Endodermal cell (in vitro differentiated cells): ENCODE data around the gene ZNF385D. TPM values are rescaled to one million over a fixed set of nuclear protein-coding genes. Genes with fewer than 3 reads are reported as not detected.

Experiments
- DNase-seq: peaks from one replicate; pipeline ENCODE4 v3.0.0-alpha.2; 2017
- H3K27ac ChIP-seq: 2 replicates; pipeline ENCODE4 v1.5.1; 2013; ENCODE audit warnings: mild to moderate bottlenecking, low read depth, low read length, moderate library complexity
- H3K27me3 ChIP-seq: 2 replicates; pipeline ENCODE4 v1.6.1; 2013; ENCODE audit warnings: mild to moderate bottlenecking, low read length, moderate library complexity; ENCODE audit not compliant: insufficient read depth, control insufficient read depth, poor library complexity, severe bottlenecking
- H3K36me3 ChIP-seq: 2 replicates; pipeline ENCODE4 v1.7.0; 2013; ENCODE audit warnings: mild to moderate bottlenecking, low read length, moderate library complexity; ENCODE audit not compliant: control insufficient read depth, insufficient read depth
- H3K4me1 ChIP-seq: one replicate; pipeline ENCODE4 v1.7.0; 2013; ENCODE audit warnings: low read length; ENCODE audit not compliant: control insufficient read depth, insufficient read depth
- H3K4me3 ChIP-seq: 2 replicates; pipeline ENCODE4 v1.5.1; 2013; ENCODE audit warnings: mild to moderate bottlenecking, low read length, moderate library complexity
- H3K9ac ChIP-seq: 2 replicates; pipeline ENCODE4 v1.6.1; 2013; ENCODE audit warnings: mild to moderate bottlenecking, low read length, moderate library complexity; ENCODE audit not compliant: poor library complexity, severe bottlenecking; ENCODE audit errors: extremely low read depth
- H3K9me3 ChIP-seq: 2 replicates; pipeline ENCODE4 v1.6.1; 2013; ENCODE audit warnings: mild to moderate bottlenecking, low read length, moderate library complexity; ENCODE audit not compliant: control insufficient read depth
- H3K27ac Mint-ChIP-seq: 2 replicates; pipeline ENCODE4 v1.8.0; 2020; ENCODE audit warnings: mixed read lengths
- H3K27me3 Mint-ChIP-seq: 2 replicates; pipeline ENCODE4 v1.8.0; 2021; ENCODE audit warnings: mild to moderate bottlenecking, mixed read lengths; ENCODE audit not compliant: insufficient read depth
- H3K36me3 Mint-ChIP-seq: 2 replicates; pipeline ENCODE4 v1.8.0; 2020; ENCODE audit warnings: low read depth, mixed read lengths
- H3K4me1 Mint-ChIP-seq: 2 replicates; pipeline ENCODE4 v1.8.0; 2020; ENCODE audit warnings: mixed read lengths
- H3K4me3 Mint-ChIP-seq: 2 replicates; pipeline ENCODE4 v1.8.0; 2020; ENCODE audit warnings: mild to moderate bottlenecking, moderate library complexity, mixed read lengths
- H3K9me3 Mint-ChIP-seq: 2 replicates; pipeline ENCODE4 v1.8.0; 2020; ENCODE audit warnings: mild to moderate bottlenecking, mixed read lengths
- WGBS, 2 experiments: methylation state at CpG; one replicate each; pipeline versions ENCODE4 v1.1.5 to v1.1.7; 2013; ENCODE audit warnings: missing lambda C conversion rate in 2 of 2, mixed read lengths in 1 of 2; ENCODE audit not compliant: insufficient coverage in 1 of 2, insufficient read length in 1 of 2; 5-methylcytosine and 5-hydroxymethylcytosine counted together
- total RNA-seq, 2 donors: library from RNA; stranded (reverse); fragmentation: NEBNext Ultra II Directional in 1 of 2; extraction: Animal tissue kit (Norgen Biotek cat#: 25700) in 1 of 2; gene quantifications; 2 replicates in 1 of 2; 3 replicates in 1 of 2; pipeline ENCODE4 v1.2.1, GENCODE V29; 2021
- TF ChIP-seq, protein P1 (sequence below): fragments of 200-600 bp; sonication (generic); conservative IDR thresholded peaks from 2 replicates; pipeline ENCODE4 v1.5.0; 2021; ENCODE audit warnings: antibody characterized with exemption, mild to moderate bottlenecking

ZNF385D gene
- total RNA-seq, 2 donors from 2014 or later, result 1.1 to 3.7 TPM

DNA sequence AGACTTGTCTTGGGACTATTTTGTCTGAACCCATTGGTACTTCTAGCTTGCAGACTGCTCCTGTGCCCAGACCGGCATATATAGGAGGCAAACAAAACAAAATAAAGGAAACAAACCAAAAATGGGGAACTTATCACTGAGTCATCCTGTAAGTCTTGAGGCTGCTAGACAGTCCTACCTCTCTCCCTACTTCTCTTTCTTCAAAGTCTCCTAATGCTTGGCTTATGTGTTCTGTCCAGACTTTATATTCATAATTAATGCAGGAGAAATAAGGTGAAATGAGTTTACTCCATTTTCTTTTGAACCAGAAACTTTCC is 266.2 kb downstream of the ZNF385D start:
- no peaks in the 10 kb centered on the region for H3K4me1 ChIP-seq
- no peak overlapping the region for H3K9ac ChIP-seq
- Mint-ChIP-seq H3K27ac (no peak overlapping the region), H3K27me3 (no peaks in the 10 kb centered on the region), H3K4me1 (peaks cover 2% of the 10 kb centered on the region), H3K36me3 (no peaks in the 10 kb centered on the region), H3K9me3 (no peaks in the 10 kb centered on the region), H3K4me3 (no peak overlapping the region)
- no peak for DNase-seq
- TF ChIP-seq, protein P1, sequence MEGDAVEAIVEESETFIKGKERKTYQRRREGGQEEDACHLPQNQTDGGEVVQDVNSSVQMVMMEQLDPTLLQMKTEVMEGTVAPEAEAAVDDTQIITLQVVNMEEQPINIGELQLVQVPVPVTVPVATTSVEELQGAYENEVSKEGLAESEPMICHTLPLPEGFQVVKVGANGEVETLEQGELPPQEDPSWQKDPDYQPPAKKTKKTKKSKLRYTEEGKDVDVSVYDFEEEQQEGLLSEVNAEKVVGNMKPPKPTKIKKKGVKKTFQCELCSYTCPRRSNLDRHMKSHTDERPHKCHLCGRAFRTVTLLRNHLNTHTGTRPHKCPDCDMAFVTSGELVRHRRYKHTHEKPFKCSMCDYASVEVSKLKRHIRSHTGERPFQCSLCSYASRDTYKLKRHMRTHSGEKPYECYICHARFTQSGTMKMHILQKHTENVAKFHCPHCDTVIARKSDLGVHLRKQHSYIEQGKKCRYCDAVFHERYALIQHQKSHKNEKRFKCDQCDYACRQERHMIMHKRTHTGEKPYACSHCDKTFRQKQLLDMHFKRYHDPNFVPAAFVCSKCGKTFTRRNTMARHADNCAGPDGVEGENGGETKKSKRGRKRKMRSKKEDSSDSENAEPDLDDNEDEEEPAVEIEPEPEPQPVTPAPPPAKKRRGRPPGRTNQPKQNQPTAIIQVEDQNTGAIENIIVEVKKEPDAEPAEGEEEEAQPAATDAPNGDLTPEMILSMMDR, result no peak
- 96 to 100% methylated on average over 1 of the region's 1 CpG for whole genome bisulfite sequencing, 2 experiments
- H3K4me3 ChIP-seq, result no peak overlapping the region
- no peaks in the 10 kb centered on the region for H3K27me3 ChIP-seq
- H3K36me3 ChIP-seq, result no peaks in the 10 kb centered on the region
- H3K27ac ChIP-seq, result no peak overlapping the region
- no peaks in the 10 kb centered on the region for H3K9me3 ChIP-seq

DNA sequence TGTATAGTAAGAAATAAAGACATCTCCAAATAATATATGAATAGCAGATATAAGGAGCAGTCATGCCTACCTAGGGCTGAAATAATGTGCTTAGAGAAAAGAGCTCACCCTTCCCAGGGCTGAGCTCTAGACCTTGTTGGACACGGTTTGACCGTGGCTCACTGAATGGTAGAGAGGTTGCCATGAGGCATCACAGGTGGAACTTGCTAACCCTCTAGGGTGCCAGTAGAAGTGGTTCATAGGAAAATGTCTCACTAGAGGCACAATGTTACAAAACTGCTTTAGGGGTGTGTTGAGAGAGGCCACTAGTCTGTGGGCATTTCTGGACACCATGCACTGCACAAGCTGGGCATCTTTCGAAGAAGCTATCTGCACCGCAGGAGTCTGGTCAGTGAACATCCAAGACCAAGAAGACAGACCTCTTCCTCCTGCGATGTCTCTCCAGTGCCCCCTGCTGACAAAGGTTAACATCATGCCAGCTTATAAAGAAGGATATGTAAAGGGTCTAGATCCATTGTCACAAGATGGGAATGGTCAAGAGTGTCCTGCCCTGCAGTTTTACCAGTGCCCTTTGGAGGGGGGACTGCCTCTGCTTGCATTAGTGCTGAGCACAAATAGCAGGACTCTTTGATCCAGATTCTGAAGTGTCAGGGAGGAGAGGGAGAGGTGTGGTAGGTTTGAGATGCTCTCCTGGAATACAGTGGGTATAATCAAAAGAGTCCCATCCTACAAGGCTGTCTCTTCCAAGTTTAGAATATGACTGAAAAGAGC is 266.8 kb downstream of the ZNF385D start:
- H3K4me1 ChIP-seq, result no peaks in the 10 kb centered on the region
- no peaks in the 10 kb centered on the region for H3K9me3 Mint-ChIP-seq
- H3K9ac ChIP-seq, result no peak overlapping the region
- H3K27me3 Mint-ChIP-seq, result no peaks in the 10 kb centered on the region
- H3K27ac ChIP-seq, result no peak overlapping the region
- H3K4me3 ChIP-seq, result no peak overlapping the region
- H3K36me3 ChIP-seq, result no peaks in the 10 kb centered on the region
- H3K27me3 ChIP-seq, result no peaks in the 10 kb centered on the region
- DNase-seq, result peak; percentile 93
- TF ChIP-seq, protein P1, result peak; percentile 88
- no peak overlapping the region for H3K27ac Mint-ChIP-seq
- H3K9me3 ChIP-seq, result no peaks in the 10 kb centered on the region
- no peak overlapping the region for H3K4me3 Mint-ChIP-seq
- no peaks in the 10 kb centered on the region for H3K36me3 Mint-ChIP-seq
- H3K4me1 Mint-ChIP-seq, result peaks cover 2% of the 10 kb centered on the region
- WGBS, 2 experiments, result 75 to 93% methylated on average over 2 to 5 of the region's 5 CpGs

DNA sequence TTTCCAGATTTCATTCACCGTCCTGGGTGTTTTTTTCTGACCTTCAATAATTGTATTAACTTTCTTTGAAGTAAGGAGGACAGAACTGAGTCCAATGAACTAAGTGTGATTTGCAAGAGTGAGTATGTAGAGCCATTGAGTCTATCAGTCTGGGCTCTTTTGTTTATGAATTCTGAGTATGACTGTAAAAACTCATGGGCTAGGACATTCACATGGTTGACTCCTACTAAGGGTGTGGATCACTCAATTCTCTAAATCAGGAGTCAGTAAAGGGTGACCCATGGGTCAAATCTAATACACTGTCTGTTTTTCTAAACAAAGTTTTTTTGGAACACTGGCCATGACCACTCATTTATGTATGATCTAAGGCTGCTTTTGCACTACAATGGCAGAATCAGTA is 269.0 kb downstream of the ZNF385D start:
- Mint-ChIP-seq H3K4me3 (no peak overlapping the region), H3K27me3 (no peaks in the 10 kb centered on the region), H3K27ac (no peak overlapping the region), H3K9me3 (no peaks in the 10 kb centered on the region), H3K4me1 (peaks cover 2% of the 10 kb centered on the region), H3K36me3 (no peaks in the 10 kb centered on the region)
- TF ChIP-seq, protein P1, result no peak
- H3K9me3 ChIP-seq, result no peaks in the 10 kb centered on the region
- no peak overlapping the region for H3K9ac ChIP-seq
- no peak overlapping the region for H3K27ac ChIP-seq
- no peak overlapping the region for H3K4me3 ChIP-seq
- no peaks in the 10 kb centered on the region for H3K27me3 ChIP-seq
- WGBS, 2 experiments, result 91% methylated on average over 1 of the region's 1 CpG; no CpG with 5 or more reads in 1 of the 2 experiments
- DNase-seq, result no peak
- H3K36me3 ChIP-seq, result no peaks in the 10 kb centered on the region
- no peaks in the 10 kb centered on the region for H3K4me1 ChIP-seq
